VCaP (cell line): Measurements from ENCODE around the gene SDK2.

Experiments used
- H3K27ac ChIP-seq: fragments of 450-650 bp; 2 replicates; pipeline ENCODE4 v1.5.1; 2017
- CTCF ChIP-seq: fragments of 450-650 bp; conservative IDR thresholded peaks from 2 replicates; pipeline ENCODE4 v1.5.1; 2017; ENCODE audit warnings: mild to moderate bottlenecking, moderate library complexity

The SDK2 gene

GRCh38 chr17:73493956-73494926 is 150.0 kb downstream of the SDK2 start:
- H3K27ac ChIP-seq = no peak overlapping the region
- TF ChIP-seq CTCF = no peak

- no peak overlapping the region for H3K27ac ChIP-seq
- no peak for TF ChIP-seq CTCF
These were observed 151.1 kb downstream of the SDK2 start for GRCh38 chr17:73492821-73493814.

- H3K27ac ChIP-seq = no peak overlapping the region
- TF ChIP-seq CTCF = no peak
These were observed 152.0 kb downstream of the SDK2 start for GRCh38 chr17:73492125-73492820.

- TF ChIP-seq CTCF = no peak
- no peak overlapping the region for H3K27ac ChIP-seq
These were observed 152.6 kb downstream of the SDK2 start for GRCh38 chr17:73491648-73492047.

- TF ChIP-seq CTCF = no peak
- no peak overlapping the region for H3K27ac ChIP-seq
These were observed 153.4 kb downstream of the SDK2 start for GRCh38 chr17:73490851-73491250.

- H3K27ac ChIP-seq = no peak overlapping the region
- no peak for TF ChIP-seq CTCF
These were observed 154.3 kb downstream of the SDK2 start for GRCh38 chr17:73489991-73490390.
